ENCODE data around the gene CPD. TPM values are rescaled to one million over a fixed set of nuclear protein-coding genes. Genes with fewer than 3 reads are reported as not detected.

Gene CPD
- total and polyA plus RNA-seq, 2 of the 13 experiments (the other 11 are each of a cell fraction or from before 2014, with no cell fraction given), result 46.1 to 72.3 TPM

DNA sequence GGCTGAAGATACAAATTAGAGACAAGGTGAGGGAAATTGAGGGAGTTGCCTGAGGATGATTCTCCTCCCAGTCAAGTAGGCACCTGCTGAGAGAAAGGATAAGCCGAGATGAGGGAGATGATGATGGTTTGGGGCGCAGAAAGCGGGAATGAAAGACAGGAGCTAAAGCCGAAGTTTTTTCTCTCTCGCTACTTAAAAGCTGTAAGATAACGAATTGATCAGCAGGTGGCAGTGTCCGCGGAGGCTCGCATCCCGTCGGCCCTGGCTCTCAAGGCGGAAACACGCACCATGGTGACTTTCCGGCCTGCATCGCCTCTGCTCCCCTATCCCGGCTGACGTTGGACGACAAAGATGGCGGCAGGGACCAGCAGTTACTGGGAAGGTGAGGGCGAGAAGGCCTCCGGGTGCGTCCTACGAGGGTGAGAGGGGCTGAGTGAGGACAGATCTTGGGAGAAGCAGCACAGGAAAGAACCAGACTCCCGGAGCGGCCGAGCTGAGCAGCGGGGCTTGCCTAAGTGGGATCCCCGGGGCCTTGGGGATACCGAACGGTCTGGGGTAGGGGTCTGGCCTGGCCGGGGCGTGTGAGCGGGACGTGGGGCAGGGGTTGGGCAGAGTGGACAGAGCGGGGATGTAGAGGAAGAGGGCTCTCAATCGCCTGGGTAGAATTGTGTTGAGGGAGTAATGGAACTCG, 98.5 kb downstream of the CPD start, which contains the start of gene GOSR1 (continued):
- TF ChIP-seq ZNF160 (CRISPR knock-in tag; IDR thresholded peaks at IDR 0.05) (peak; percentile 92), TBX3 (IDR thresholded peaks at IDR 0.05; ENCODE audit: borderline replicate concordance) (no peak), DMTF1 (CRISPR knock-in tag; IDR thresholded peaks at IDR 0.05) (no peak), ZNF574 (CRISPR knock-in tag; IDR thresholded peaks at IDR 0.05) (peak; percentile 100), NKX3-1 (CRISPR knock-in tag; IDR thresholded peaks at IDR 0.05) (peak; percentile 85), ZNF264 (CRISPR knock-in tag; IDR thresholded peaks at IDR 0.05) (peak; percentile 91), ZNF17 (CRISPR knock-in tag; IDR thresholded peaks at IDR 0.05) (no peak), ZNF562 (CRISPR knock-in tag; IDR thresholded peaks at IDR 0.05; ENCODE audit: borderline replicate concordance) (no peak), GZF1 (CRISPR knock-in tag; IDR thresholded peaks at IDR 0.05) (peak; percentile 77; the same call in 1 of the 2 replicates), ZNF776 (CRISPR knock-in tag; IDR thresholded peaks at IDR 0.05) (no peak), ZNF672 (CRISPR knock-in tag; IDR thresholded peaks at IDR 0.05) (peak; percentile 86; the same call in 1 of the 2 replicates), NR3C1 (CRISPR knock-in tag; IDR thresholded peaks at IDR 0.05) (no peak), HMG20B (CRISPR knock-in tag; conservative IDR thresholded peaks at IDR 0.05) (no peak), ZNF512B (CRISPR knock-in tag; IDR thresholded peaks at IDR 0.05; ENCODE audit: borderline replicate concordance) (0 out of 2 replicates have a peak, but pooled peaks have one; percentile 33), ZNF3 (CRISPR knock-in tag; IDR thresholded peaks at IDR 0.05) (no peak)
- TF ChIP-seq, protein P1, sequence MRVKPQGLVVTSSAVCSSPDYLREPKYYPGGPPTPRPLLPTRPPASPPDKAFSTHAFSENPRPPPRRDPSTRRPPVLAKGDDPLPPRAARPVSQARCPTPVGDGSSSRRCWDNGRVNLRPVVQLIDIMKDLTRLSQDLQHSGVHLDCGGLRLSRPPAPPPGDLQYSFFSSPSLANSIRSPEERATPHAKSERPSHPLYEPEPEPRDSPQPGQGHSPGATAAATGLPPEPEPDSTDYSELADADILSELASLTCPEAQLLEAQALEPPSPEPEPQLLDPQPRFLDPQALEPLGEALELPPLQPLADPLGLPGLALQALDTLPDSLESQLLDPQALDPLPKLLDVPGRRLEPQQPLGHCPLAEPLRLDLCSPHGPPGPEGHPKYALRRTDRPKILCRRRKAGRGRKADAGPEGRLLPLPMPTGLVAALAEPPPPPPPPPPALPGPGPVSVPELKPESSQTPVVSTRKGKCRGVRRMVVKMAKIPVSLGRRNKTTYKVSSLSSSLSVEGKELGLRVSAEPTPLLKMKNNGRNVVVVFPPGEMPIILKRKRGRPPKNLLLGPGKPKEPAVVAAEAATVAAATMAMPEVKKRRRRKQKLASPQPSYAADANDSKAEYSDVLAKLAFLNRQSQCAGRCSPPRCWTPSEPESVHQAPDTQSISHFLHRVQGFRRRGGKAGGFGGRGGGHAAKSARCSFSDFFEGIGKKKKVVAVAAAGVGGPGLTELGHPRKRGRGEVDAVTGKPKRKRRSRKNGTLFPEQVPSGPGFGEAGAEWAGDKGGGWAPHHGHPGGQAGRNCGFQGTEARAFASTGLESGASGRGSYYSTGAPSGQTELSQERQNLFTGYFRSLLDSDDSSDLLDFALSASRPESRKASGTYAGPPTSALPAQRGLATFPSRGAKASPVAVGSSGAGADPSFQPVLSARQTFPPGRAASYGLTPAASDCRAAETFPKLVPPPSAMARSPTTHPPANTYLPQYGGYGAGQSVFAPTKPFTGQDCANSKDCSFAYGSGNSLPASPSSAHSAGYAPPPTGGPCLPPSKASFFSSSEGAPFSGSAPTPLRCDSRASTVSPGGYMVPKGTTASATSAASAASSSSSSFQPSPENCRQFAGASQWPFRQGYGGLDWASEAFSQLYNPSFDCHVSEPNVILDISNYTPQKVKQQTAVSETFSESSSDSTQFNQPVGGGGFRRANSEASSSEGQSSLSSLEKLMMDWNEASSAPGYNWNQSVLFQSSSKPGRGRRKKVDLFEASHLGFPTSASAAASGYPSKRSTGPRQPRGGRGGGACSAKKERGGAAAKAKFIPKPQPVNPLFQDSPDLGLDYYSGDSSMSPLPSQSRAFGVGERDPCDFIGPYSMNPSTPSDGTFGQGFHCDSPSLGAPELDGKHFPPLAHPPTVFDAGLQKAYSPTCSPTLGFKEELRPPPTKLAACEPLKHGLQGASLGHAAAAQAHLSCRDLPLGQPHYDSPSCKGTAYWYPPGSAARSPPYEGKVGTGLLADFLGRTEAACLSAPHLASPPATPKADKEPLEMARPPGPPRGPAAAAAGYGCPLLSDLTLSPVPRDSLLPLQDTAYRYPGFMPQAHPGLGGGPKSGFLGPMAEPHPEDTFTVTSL (CRISPR knock-in tag; IDR thresholded peaks at IDR 0.05; ENCODE audit: borderline replicate concordance), result peak; percentile 66
